ENCODE data around the gene CLEC18A. TPM values are rescaled to one million over a fixed set of nuclear protein-coding genes. Genes with fewer than 3 reads are reported as not detected.

The CLEC18A gene
- total RNA-seq, 1 donor from 2014 or later = 3.4 TPM

DNA sequence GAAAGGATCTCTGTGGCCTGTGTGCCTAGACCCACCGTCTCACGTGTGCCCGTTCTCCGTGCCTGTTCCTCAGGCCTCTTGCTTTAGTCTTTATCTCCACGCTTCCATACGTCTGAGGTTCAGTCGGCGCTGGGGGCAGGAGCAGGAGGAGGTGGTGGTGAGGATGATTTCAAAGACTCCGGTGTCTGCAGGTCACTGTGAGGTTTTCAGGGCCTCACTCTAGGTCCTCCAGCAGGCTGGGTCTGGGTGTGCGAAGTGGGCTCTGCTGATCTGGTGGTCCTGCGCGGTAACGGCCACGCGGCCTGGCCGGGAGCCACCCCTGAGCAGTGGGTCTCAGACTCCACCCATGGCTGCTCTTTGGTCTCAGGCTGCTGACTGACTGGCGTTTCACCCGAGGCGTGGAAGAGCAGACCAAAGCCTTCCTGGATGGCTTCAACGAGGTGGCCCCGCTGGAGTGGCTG lies 14.4 kb upstream of the CLEC18A start:
- H3K9me3 ChIP-seq (ENCODE audit: insufficient read depth, low read depth, low read length) = no peaks in the 10 kb centered on the region
- TF ChIP-seq, protein P1, sequence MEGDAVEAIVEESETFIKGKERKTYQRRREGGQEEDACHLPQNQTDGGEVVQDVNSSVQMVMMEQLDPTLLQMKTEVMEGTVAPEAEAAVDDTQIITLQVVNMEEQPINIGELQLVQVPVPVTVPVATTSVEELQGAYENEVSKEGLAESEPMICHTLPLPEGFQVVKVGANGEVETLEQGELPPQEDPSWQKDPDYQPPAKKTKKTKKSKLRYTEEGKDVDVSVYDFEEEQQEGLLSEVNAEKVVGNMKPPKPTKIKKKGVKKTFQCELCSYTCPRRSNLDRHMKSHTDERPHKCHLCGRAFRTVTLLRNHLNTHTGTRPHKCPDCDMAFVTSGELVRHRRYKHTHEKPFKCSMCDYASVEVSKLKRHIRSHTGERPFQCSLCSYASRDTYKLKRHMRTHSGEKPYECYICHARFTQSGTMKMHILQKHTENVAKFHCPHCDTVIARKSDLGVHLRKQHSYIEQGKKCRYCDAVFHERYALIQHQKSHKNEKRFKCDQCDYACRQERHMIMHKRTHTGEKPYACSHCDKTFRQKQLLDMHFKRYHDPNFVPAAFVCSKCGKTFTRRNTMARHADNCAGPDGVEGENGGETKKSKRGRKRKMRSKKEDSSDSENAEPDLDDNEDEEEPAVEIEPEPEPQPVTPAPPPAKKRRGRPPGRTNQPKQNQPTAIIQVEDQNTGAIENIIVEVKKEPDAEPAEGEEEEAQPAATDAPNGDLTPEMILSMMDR (IDR thresholded peaks at IDR 0.05; ENCODE audit: insufficient read depth, low read depth, low read length) = no peak
- TF ChIP-seq EZH2 (IDR thresholded peaks at IDR 0.05; ENCODE audit: insufficient read depth, low read length) = no peak
- no peak overlapping the region for H3K4me2 ChIP-seq (ENCODE audit: low read length)
- FAIRE-seq (no peak), DNase-seq (ENCODE audit: low read depth) (no peak)
- Mint-ChIP-seq H3K4me3 (ENCODE audit: unreplicated experiment) (no peak overlapping the region), H3K27me3 (ENCODE audit: low read depth, unreplicated experiment) (no peaks in the 10 kb centered on the region), H3K4me1 (ENCODE audit: low read depth, unreplicated experiment) (no peaks in the 10 kb centered on the region), H3K27ac (ENCODE audit: unreplicated experiment) (no peak overlapping the region), H3K9me3 (ENCODE audit: unreplicated experiment) (no peaks in the 10 kb centered on the region), H3K36me3 (ENCODE audit: low read depth, unreplicated experiment) (peaks cover 38% of the 10 kb centered on the region)
- H3K79me2 ChIP-seq (ENCODE audit: insufficient read depth, low read length) = no peaks in the 10 kb centered on the region
- no peak overlapping the region for H3K9ac ChIP-seq (ENCODE audit: low read length)
- H3K27ac ChIP-seq (ENCODE audit: low read depth, low read length) = no peak overlapping the region
- no peaks in the 10 kb centered on the region for H4K20me1 ChIP-seq (ENCODE audit: insufficient read depth, low read length)
- H3K36me3 ChIP-seq (ENCODE audit: insufficient read depth, low read length) = peaks cover 20% of the 10 kb centered on the region
- no peaks in the 10 kb centered on the region for H3K27me3 ChIP-seq (ENCODE audit: insufficient read depth, low read length)
- H3K4me3 ChIP-seq (ENCODE audit: insufficient read depth, low read depth, low read length) = no peak overlapping the region
- peaks cover 3% of the 10 kb centered on the region for H3K4me1 ChIP-seq (ENCODE audit: insufficient read depth, low read length)
- no peak overlapping the region for H2AFZ ChIP-seq (ENCODE audit: low read depth, low read length)

DNA sequence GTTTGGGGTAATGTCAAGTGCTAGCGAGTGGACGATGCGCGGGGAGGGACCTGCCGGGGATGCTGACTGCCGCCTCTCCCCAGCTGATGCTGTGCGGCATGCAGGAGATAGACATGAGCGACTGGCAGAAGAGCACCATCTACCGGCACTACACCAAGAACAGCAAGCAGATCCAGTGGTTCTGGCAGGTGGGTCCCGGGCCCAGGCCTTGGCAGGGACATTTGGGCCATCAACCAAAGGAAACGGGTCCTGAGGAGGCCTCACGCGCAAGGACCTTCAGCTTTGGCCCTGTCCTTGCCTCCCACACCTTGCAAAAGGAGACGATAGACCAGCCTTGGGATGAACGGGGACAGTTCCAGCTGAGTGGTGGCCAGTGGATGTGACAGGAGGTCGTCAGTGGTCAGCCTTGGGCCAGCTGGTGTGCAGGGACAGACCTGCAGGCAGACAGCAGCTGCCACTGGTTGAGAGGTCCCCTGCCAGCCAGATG lies 13.6 kb upstream of the CLEC18A start:
- no peak for DNase-seq (ENCODE audit: low read depth)
- Mint-ChIP-seq H3K4me3 (ENCODE audit: unreplicated experiment) (no peak overlapping the region), H3K27ac (ENCODE audit: unreplicated experiment) (no peak overlapping the region), H3K4me1 (ENCODE audit: low read depth, unreplicated experiment) (no peaks in the 10 kb centered on the region), H3K27me3 (ENCODE audit: low read depth, unreplicated experiment) (no peaks in the 10 kb centered on the region), H3K36me3 (ENCODE audit: low read depth, unreplicated experiment) (peaks cover 39% of the 10 kb centered on the region), H3K9me3 (ENCODE audit: unreplicated experiment) (no peaks in the 10 kb centered on the region)
- H3K9me3 ChIP-seq (ENCODE audit: insufficient read depth, low read depth, low read length) = no peaks in the 10 kb centered on the region
- H3K4me1 ChIP-seq (ENCODE audit: insufficient read depth, low read length) = peaks cover 3% of the 10 kb centered on the region
- no peaks in the 10 kb centered on the region for H3K79me2 ChIP-seq (ENCODE audit: insufficient read depth, low read length)
- H3K4me3 ChIP-seq (ENCODE audit: insufficient read depth, low read depth, low read length) = no peak overlapping the region
- H3K36me3 ChIP-seq (ENCODE audit: insufficient read depth, low read length) = peaks cover 17% of the 10 kb centered on the region
- H2AFZ ChIP-seq (ENCODE audit: low read depth, low read length) = no peak overlapping the region
- H3K27me3 ChIP-seq (ENCODE audit: insufficient read depth, low read length) = no peaks in the 10 kb centered on the region
- H3K4me2 ChIP-seq (ENCODE audit: low read length) = no peak overlapping the region
- no peak overlapping the region for H3K9ac ChIP-seq (ENCODE audit: low read length)
- TF ChIP-seq EZH2 (IDR thresholded peaks at IDR 0.05; ENCODE audit: insufficient read depth, low read length) = no peak
- TF ChIP-seq, protein P1 (IDR thresholded peaks at IDR 0.05; ENCODE audit: insufficient read depth, low read depth, low read length) = no peak
- H3K27ac ChIP-seq (ENCODE audit: low read depth, low read length) = no peak overlapping the region
- FAIRE-seq = no peak
- no peaks in the 10 kb centered on the region for H4K20me1 ChIP-seq (ENCODE audit: insufficient read depth, low read length)

DNA sequence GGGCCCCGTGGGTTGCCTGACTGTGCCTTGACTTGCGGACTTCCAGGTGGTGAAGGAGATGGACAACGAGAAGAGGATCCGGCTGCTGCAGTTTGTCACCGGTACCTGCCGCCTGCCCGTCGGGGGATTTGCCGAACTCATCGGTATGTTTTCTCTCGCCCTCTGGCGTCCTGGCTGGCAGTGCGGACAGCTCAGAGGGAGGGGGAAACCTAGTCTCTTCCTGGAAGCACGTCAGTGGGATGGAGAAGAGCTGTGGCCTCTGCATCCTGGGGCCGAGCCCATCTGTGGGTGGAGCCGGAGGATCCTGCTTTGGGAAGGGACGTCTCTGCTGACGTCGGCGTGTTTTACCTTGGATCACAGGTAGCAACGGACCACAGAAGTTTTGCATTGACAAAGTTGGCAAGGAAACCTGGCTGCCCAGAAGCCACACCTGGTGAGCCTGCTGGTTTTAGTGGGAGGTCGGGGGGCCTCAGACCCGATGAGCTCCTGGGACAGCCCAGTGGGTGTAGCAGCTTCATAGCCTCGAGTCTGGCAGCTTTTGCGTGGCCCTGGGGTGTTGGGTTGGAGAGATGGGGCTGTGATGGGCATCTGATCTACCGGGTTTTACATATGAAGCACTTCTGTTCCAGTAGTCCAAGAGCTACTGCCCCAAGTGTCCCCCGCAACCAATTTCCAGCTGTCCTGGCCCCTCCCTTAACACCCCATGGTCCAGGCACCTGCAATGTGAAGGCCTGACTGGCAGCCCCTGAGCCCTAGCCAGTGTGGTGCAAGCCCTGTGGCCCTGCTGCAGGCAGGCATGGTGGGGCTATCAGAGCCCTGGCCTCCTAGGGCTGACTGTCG lies 11.9 kb upstream of the CLEC18A start:
- H3K9me3 Mint-ChIP-seq (ENCODE audit: unreplicated experiment) = no peaks in the 10 kb centered on the region
- H3K4me1 Mint-ChIP-seq (ENCODE audit: low read depth, unreplicated experiment) = no peaks in the 10 kb centered on the region
- no peak overlapping the region for H3K27ac Mint-ChIP-seq (ENCODE audit: unreplicated experiment)
- Histone ChIP-seq H3K27ac (ENCODE audit: low read depth, low read length) (no peak overlapping the region), H3K4me3 (ENCODE audit: insufficient read depth, low read depth, low read length) (no peak overlapping the region), H3K27me3 (ENCODE audit: insufficient read depth, low read length) (no peaks in the 10 kb centered on the region), H3K4me2 (ENCODE audit: low read length) (no peak overlapping the region), H3K4me1 (ENCODE audit: insufficient read depth, low read length) (peaks cover 3% of the 10 kb centered on the region), H3K36me3 (ENCODE audit: insufficient read depth, low read length) (peaks cover 16% of the 10 kb centered on the region), H3K9ac (ENCODE audit: low read length) (no peak overlapping the region), H3K9me3 (ENCODE audit: insufficient read depth, low read depth, low read length) (no peaks in the 10 kb centered on the region), H4K20me1 (ENCODE audit: insufficient read depth, low read length) (no peaks in the 10 kb centered on the region), H2AFZ (ENCODE audit: low read depth, low read length) (no peak overlapping the region), H3K79me2 (ENCODE audit: insufficient read depth, low read length) (no peaks in the 10 kb centered on the region)
- DNase-seq (ENCODE audit: low read depth) (no peak), FAIRE-seq (no peak)
- TF ChIP-seq EZH2 (IDR thresholded peaks at IDR 0.05; ENCODE audit: insufficient read depth, low read length) = no peak
- TF ChIP-seq, protein P1 (IDR thresholded peaks at IDR 0.05; ENCODE audit: insufficient read depth, low read depth, low read length) = no peak
- peaks cover 31% of the 10 kb centered on the region for H3K36me3 Mint-ChIP-seq (ENCODE audit: low read depth, unreplicated experiment)
- H3K27me3 Mint-ChIP-seq (ENCODE audit: low read depth, unreplicated experiment) = no peaks in the 10 kb centered on the region
- no peak overlapping the region for H3K4me3 Mint-ChIP-seq (ENCODE audit: unreplicated experiment)
